ENCODE results near the gene COL19A1. TPM values are rescaled to one million over a fixed set of nuclear protein-coding genes. Genes with fewer than 3 reads are reported as not detected.

Gene COL19A1
- total and polyA plus RNA-seq, 9 donors = 0.20 to 0.23 TPM; not detected in 7

- TF ChIP-seq POLR2A (IDR thresholded peaks at IDR 0.05) (no peak), CTCF (IDR thresholded peaks at IDR 0.05) (no peak), EP300 (IDR thresholded peaks at IDR 0.05) (no peak)
- H3K27ac ChIP-seq = no peak overlapping the region
- intact Hi-C loops (cut with DNase I) = no loop called here
- H3K4me3 ChIP-seq = no peak overlapping the region
- no peaks in the 10 kb centered on the region for H3K4me1 ChIP-seq (ENCODE audit: insufficient read depth)
- no peak for DNase-seq
- no peaks in the 10 kb centered on the region for H3K27me3 ChIP-seq
- no peaks in the 10 kb centered on the region for H3K36me3 ChIP-seq
- no peaks in the 10 kb centered on the region for H3K9me3 ChIP-seq
Measured at GRCh38 chr6:70073637-70074036, 207.3 kb downstream of the COL19A1 start.

- DNase-seq = no peak
- Histone ChIP-seq H3K27ac (no peak overlapping the region), H3K4me3 (no peak overlapping the region), H3K27me3 (no peaks in the 10 kb centered on the region), H3K36me3 (no peaks in the 10 kb centered on the region), H3K4me1 (ENCODE audit: insufficient read depth) (no peaks in the 10 kb centered on the region), H3K9me3 (no peaks in the 10 kb centered on the region)
- WGBS, 3 donors = 91 to 93% (median 92%) methylated on average over 3 of the region's 3 CpGs
- no peak for TF ChIP-seq EP300 (IDR thresholded peaks at IDR 0.05)
- no peak for TF ChIP-seq CTCF (IDR thresholded peaks at IDR 0.05)
- TF ChIP-seq POLR2A (IDR thresholded peaks at IDR 0.05) = no peak
- intact Hi-C loops (cut with DNase I) = no loop called here
Measured at GRCh38 chr6:70079241-70079640, 212.9 kb downstream of the COL19A1 start.

GRCh38 chr6:70080443-70081070 lies 214.2 kb downstream of the COL19A1 start:
- no peak overlapping the region for H3K4me3 ChIP-seq
- TF ChIP-seq CTCF (IDR thresholded peaks at IDR 0.05) (no peak), EP300 (IDR thresholded peaks at IDR 0.05) (no peak), POLR2A (IDR thresholded peaks at IDR 0.05) (no peak)
- intact Hi-C loops (cut with DNase I) = no loop called here
- WGBS, 3 donors = 22 to 42% (median 30%) methylated on average over 4 of the region's 4 CpGs
- H3K36me3 ChIP-seq = no peaks in the 10 kb centered on the region
- H3K27me3 ChIP-seq = no peaks in the 10 kb centered on the region
- no peak for DNase-seq
- no peaks in the 10 kb centered on the region for H3K9me3 ChIP-seq
- no peaks in the 10 kb centered on the region for H3K4me1 ChIP-seq (ENCODE audit: insufficient read depth)
- H3K27ac ChIP-seq = no peak overlapping the region

- H3K4me1 ChIP-seq (ENCODE audit: insufficient read depth) = no peaks in the 10 kb centered on the region
- no peak for TF ChIP-seq POLR2A (IDR thresholded peaks at IDR 0.05)
- TF ChIP-seq CTCF (IDR thresholded peaks at IDR 0.05) = no peak
- no peak for TF ChIP-seq EP300 (IDR thresholded peaks at IDR 0.05)
- no peak for DNase-seq
- H3K27ac ChIP-seq = no peak overlapping the region
- intact Hi-C loops (cut with DNase I) = no loop called here
- H3K4me3 ChIP-seq = no peak overlapping the region
- WGBS, 3 donors = 90 to 95% (median 94%) methylated on average over 7 of the region's 7 CpGs
- H3K9me3 ChIP-seq = no peaks in the 10 kb centered on the region
- H3K36me3 ChIP-seq = no peaks in the 10 kb centered on the region
- no peaks in the 10 kb centered on the region for H3K27me3 ChIP-seq
Measured at GRCh38 chr6:70082830-70083229, 216.5 kb downstream of the COL19A1 start.

Measured in ovary (tissue), 9 donors.